Activated naive CD4-positive, alpha-beta T cell treated with anti-CD3 and anti-CD28 coated beads, Interleukin-2, amount 50 U/mL, for 72 hours (primary cell): Measurements from ENCODE around the gene RPF1. TPM values are rescaled to one million over a fixed set of nuclear protein-coding genes. Genes with fewer than 3 reads are reported as not detected.

Source experiments
- ATAC-seq, 2 donors: fragments of 150-1000 bp; cut with Tn5 transposase; 2 replicates each; pipeline ENCODE4 v1.10.0; 2021; ENCODE audit warnings: mild to moderate bottlenecking in 2 of 2, moderate library complexity in 2 of 2
- DNase-seq, 2 donors: peaks; one replicate each; pipeline ENCODE4 v3.0.0; 2021 to 2022; ENCODE audit warnings: low spot score in 2 of 2
- H3K27ac Mint-ChIP-seq, 2 donors: one replicate each; pipeline ENCODE4 v1.8.0; 2022; ENCODE audit warnings: mild to moderate bottlenecking in 2 of 2, mixed read lengths in 2 of 2
- H3K36me3 Mint-ChIP-seq, 2 donors: one replicate each; pipeline ENCODE4 v1.8.0; 2022; ENCODE audit warnings: mixed read lengths in 2 of 2
- H3K9me3 Mint-ChIP-seq, 2 donors: one replicate each; pipeline ENCODE4 v1.8.0; 2022; ENCODE audit warnings: mixed read lengths in 2 of 2
- total RNA-seq, 2 donors: library from RNA; stranded (reverse); gene quantifications; one replicate each; pipeline ENCODE4 v1.2.3, GENCODE V29; 2022

Gene RPF1
- total RNA-seq, 2 donors from 2014 or later = 44.6 to 62.5 TPM

DNA sequence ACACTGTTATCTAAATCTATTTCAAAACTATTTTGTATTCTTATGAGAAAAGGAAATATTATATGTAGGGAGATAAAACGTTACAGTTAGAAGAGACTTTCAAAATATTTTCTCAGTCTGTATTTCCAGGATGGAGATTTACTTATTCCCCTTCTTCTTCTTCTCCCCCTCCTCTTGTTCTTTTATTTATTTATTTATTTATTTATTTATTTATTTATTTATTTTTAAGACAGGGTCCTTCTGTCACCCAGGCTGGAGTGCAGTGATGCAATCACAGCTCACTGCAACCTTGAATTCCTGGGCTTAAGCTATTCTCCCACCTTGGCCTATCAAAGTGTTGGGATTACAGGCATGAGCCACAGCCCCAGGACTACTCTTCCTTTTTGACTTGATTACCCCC is 2.8 kb upstream of the RPF1 start:
- Mint-ChIP-seq H3K36me3 (peaks cover 25 to 26% of the 10 kb centered on the region in 2 donors), H3K27ac (no peak overlapping the region), H3K9me3 (peaks cover 15 to 17% of the 10 kb centered on the region in 2 donors)
- ATAC-seq (no peak), DNase-seq (no peak)

DNA sequence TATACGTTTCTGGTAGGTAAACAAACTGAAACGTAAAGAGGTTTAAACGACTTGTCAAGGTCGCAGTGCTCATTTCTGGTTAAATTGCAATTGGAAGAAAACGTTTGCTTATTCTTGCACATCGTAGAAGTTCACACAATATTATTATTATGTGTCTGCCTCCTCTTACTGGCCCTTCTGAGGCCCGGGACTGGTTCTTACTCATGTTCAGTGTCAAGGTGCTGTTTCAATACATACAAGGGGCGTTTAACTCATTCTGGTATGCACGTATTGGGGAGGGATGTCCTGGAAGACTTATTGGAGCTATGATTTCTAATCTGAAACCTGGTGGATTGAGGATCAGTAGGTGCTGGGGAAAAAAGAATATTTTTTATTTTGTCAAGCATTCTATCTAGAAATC is 932 bp downstream of the RPF1 start:
- H3K36me3 Mint-ChIP-seq = peaks cover 25 to 49% of the 10 kb centered on the region in 2 donors
- H3K27ac Mint-ChIP-seq = peak overlapping the region; percentile 89 to 95
- DNase-seq (no peak), ATAC-seq (peak; percentile 32 to 40)
- H3K9me3 Mint-ChIP-seq = peaks cover 15 to 17% of the 10 kb centered on the region in 2 donors

DNA sequence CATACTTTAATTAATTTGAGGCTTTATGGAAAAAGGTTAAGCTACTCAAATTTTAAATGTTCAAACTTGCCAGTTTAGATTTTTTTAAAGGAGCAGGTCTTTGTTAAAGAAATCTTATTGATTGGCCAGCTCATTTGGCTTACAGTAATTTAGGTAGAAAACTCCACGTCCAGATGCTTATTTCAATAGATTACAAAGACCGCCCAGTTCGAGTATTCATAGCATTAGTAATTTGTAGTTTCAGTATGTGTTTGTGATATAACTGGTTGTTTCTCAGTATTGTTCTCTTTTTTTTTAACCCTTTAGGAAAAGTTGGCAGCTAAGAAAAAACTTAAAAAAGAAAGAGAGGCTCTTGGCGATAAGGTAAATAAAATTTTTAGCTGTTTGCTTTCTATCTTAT is 1.6 kb downstream of the RPF1 start:
- no peak for DNase-seq
- ATAC-seq = no peak
- Mint-ChIP-seq H3K9me3 (peaks cover 15 to 17% of the 10 kb centered on the region in 2 donors), H3K27ac (no peak overlapping the region), H3K36me3 (peaks cover 27 to 51% of the 10 kb centered on the region in 2 donors)

DNA sequence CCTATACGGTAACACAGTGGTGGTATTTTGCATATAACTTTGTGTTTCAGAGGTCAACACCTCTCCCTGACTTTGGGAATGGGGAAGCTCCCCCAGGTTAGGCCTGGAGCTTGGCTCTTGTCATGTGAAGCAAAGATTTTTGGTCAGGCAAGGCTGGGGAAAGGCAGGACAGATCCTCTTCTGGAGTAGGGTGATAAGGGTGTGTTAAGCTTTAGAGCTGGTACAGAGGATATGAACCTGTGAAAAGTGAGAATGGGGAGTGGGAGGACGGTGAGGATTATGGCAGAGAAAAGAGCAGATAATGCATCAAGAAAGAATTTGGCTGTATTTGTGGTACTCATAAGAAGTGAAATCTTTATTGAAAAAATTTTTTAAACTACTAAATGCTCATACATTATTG is 2.3 kb downstream of the RPF1 start:
- Mint-ChIP-seq H3K27ac (peak overlapping the region in 1 of 2 donors; percentile 86), H3K36me3 (peaks cover 32 to 58% of the 10 kb centered on the region in 2 donors)
- no peak for ATAC-seq

GRCh38 chr1:84488107-84488506 is 9.0 kb downstream of the RPF1 start:
- ATAC-seq = no peak
- Mint-ChIP-seq H3K36me3 (peaks cover 7 to 33% of the 10 kb centered on the region in 2 donors), H3K9me3 (peaks cover 0 to 5% of the 10 kb centered on the region in 2 donors), H3K27ac (no peak overlapping the region)
- DNase-seq = no peak

More for the DNA sequence above, 2.3 kb downstream of the RPF1 start:
- DNase-seq = no peak
- peaks cover 15 to 22% of the 10 kb centered on the region in 2 donors for H3K9me3 Mint-ChIP-seq

GRCh38 chr1:84489766-84490165 is 10.7 kb downstream of the RPF1 start:
- no peak overlapping the region for H3K27ac Mint-ChIP-seq
- DNase-seq = no peak
- peaks cover 7 to 23% of the 10 kb centered on the region in 2 donors for H3K36me3 Mint-ChIP-seq
- no peak for ATAC-seq
- peaks cover 0 to 5% of the 10 kb centered on the region in 2 donors for H3K9me3 Mint-ChIP-seq

DNA sequence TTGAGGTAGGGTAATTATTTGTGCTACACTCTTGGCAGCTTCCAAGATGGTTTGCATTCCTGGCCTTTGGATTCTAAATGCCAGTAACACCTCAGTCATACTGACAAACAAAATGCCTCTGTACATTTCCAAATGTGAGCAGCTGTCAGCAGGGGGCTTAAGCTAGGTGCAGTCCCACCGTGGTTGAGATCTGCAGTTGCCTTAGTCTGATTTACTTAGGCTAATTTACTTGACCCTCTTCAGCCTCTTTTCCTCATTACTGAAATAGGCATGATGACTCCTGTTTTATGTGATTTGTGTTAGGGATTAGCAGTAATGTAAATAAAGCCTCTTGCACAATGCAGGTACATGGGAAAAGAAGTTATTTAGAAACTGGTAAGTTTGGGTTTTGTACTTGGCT is 13.7 kb downstream of the RPF1 start:
- Mint-ChIP-seq H3K9me3 (no peaks in the 10 kb centered on the region), H3K27ac (no peak overlapping the region), H3K36me3 (peaks cover 0 to 28% of the 10 kb centered on the region in 2 donors)
- DNase-seq (no peak), ATAC-seq (no peak)

GRCh38 chr1:84493747-84494146 is 14.7 kb downstream of the RPF1 start:
- no peaks in the 10 kb centered on the region for H3K9me3 Mint-ChIP-seq
- ATAC-seq (peak; percentile 68 to 80), DNase-seq (no peak)
- peak overlapping the region; percentile 66 to 81 for H3K27ac Mint-ChIP-seq
- H3K36me3 Mint-ChIP-seq = peaks cover 0 to 37% of the 10 kb centered on the region in 2 donors

DNA sequence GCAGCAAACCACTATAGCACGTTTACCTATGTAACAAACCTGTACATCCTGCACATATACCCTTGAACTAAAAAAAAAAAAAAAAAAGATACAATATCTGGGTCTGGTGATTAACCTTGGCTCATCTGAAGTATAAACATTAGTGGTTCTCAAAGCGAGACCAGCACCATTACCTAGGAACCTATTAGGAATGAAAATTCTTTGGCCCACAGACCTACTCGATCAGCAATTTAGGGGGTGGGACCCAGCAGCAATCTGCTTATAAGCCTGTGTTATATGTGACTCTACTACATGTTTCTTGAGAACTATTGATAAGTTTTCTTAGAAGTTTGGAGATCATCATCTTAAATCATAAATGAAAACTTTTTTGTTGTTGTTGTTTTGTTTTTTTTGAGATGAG is 17.4 kb downstream of the RPF1 start:
- ATAC-seq = no peak
- H3K9me3 Mint-ChIP-seq = no peaks in the 10 kb centered on the region

DNA sequence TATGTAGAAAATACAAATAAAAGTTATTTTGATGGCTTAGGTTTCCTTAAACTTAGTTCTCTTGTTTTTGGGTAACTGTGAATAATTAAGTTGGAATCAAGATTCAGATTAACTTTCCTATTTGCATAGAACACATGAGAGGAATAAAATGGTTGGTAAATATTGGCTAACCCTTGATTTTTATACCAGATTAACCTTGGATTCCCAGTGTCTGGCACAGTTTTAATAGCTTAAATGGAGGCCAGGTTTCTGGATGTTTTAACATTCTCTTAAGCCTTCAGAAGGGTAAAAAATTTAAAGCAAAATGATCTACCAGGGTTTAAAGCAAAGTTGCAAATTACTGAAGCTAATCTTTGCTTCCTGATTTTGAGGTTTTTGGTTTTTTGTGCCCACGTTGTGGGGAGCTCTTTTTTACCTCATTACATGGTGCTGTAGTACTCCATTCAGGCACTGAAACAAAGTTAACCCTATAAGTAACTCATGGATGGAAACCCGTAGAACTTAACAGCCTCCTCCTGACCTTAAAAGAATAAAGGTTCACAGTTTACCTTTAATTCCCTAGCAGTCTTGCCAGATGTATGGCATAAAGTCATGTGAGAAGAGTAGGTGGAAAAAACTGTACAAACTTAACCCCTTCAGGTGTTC is 18.7 kb downstream of the RPF1 start:
- ATAC-seq (no peak), DNase-seq (no peak)
- Mint-ChIP-seq H3K36me3 (peaks cover 0 to 30% of the 10 kb centered on the region in 2 donors), H3K27ac (peak overlapping the region in 1 of 2 donors; percentile 22), H3K9me3 (no peaks in the 10 kb centered on the region)

More for the DNA sequence above, 17.4 kb downstream of the RPF1 start:
- Mint-ChIP-seq H3K27ac (no peak overlapping the region), H3K36me3 (peaks cover 0 to 30% of the 10 kb centered on the region in 2 donors)
- DNase-seq = no peak

GRCh38 chr1:84502927-84503326 is 23.9 kb downstream of the RPF1 start:
- no peaks in the 10 kb centered on the region for H3K9me3 Mint-ChIP-seq
- no peak for DNase-seq
- no peak for ATAC-seq
- peaks cover 17 to 22% of the 10 kb centered on the region in 2 donors for H3K36me3 Mint-ChIP-seq
- H3K27ac Mint-ChIP-seq = no peak overlapping the region

GRCh38 chr1:84504580-84505492 is 25.8 kb downstream of the RPF1 start:
- Mint-ChIP-seq H3K36me3 (peaks cover 22 to 30% of the 10 kb centered on the region in 2 donors), H3K9me3 (peaks cover 0 to 11% of the 10 kb centered on the region in 2 donors), H3K27ac (peak overlapping the region; percentile 99 to 100)
- DNase-seq = no peak
- peak in 1 of 2 donors; percentile 66 for ATAC-seq

GRCh38 chr1:84505493-84506001 is 26.5 kb downstream of the RPF1 start:
- H3K27ac Mint-ChIP-seq = peak overlapping the region; percentile 99 to 100
- ATAC-seq = peak; percentile 15 to 37
- H3K36me3 Mint-ChIP-seq = peaks cover 22 to 30% of the 10 kb centered on the region in 2 donors
- peaks cover 0 to 11% of the 10 kb centered on the region in 2 donors for H3K9me3 Mint-ChIP-seq
- no peak for DNase-seq

DNA sequence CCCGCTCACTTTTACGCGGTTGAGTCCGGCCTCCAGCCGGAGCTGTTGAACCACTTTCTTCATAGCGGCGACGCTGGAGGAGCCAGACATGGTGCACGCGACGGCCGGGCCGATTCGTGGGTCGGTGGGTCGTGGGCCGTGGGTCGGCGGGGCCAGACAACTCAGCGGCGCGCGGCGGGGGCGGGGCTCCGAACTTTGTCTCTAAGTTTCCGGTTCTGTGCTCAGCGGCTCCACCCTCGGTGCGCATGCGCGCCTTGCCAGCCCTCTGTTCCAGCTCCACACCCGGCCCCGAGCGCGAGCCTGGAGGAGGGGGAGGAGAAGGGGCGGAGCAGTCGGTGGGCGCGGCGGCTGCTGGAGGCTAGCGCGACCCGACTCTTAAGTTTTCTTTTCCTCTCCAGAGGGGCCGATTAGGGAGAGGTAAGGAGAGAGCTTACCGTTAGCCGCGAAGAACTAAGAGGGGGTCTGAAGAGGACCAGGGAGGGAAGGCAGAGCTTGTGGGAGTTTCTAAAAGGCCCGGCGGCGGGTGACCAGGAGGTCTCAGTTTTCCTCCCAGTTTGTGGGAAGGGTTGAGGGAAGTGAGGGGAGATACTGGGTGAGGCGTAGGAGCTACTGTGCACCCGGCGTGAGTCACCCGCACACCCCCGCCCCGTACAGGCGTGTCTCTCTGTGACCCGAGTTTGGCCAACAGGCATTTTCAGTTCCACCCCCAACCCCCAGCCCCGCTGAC is 27.1 kb downstream of the RPF1 start, which contains the start of the genes GNG5 and SPATA1:
Gene GNG5, minus strand, starts transcription at position 580 of the 727 bp plus-strand sequence. Its CDS starts 490 bp downstream, at position 90.
Gene SPATA1, plus strand, starts transcription at position 385 of the 727 bp plus-strand sequence. CDS start 9,974 bp downstream, outside the sequence.
- ATAC-seq = peak; percentile 80 to 92
- H3K27ac Mint-ChIP-seq = peak within 1 kb of the TSS; percentile 99 to 100
- peaks cover 0 to 11% of the 10 kb centered on the region in 2 donors for H3K9me3 Mint-ChIP-seq
- H3K36me3 Mint-ChIP-seq = peaks cover 22 to 30% of the 10 kb centered on the region in 2 donors
- peak; percentile 95 to 97 for DNase-seq

DNA sequence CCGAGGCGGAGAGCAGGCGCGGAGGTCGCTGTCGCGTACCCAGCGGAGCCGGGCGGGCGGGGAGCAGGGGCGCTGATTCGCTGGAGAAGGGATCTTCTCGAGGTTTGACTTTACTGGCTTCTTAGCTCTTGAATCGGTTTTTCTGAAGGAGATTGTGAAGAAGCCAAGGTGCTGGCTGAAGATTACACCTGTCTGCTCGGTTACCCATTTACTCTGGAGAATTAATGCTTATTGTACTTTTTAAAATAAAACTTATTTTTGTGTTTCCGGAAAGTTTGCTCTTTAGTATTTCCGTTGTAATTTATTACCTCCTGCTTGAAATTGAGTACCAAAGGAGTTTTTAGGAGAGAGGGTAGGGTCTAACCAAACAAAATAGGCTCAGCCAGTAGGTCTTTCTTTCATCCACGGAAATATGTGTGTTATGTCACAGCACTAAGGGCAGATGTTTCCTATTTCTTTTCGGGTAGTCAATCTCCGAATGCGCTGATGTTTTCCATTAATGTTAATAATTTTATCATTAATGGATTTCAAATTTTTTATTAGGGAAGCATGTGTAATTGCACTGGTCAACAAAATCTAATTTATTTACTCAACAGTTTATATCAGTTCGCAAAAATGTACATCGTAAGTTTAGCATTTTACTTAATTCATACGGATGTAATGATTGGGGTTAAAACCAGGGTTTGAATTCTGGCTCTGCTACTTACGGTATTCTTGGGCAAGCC is 27.8 kb downstream of the RPF1 start:
- Mint-ChIP-seq H3K36me3 (peaks cover 22 to 30% of the 10 kb centered on the region in 2 donors), H3K27ac (peak overlapping the region; percentile 98 to 99), H3K9me3 (peaks cover 0 to 11% of the 10 kb centered on the region in 2 donors)
- ATAC-seq (no peak), DNase-seq (no peak)
